KG1 (cell line): ENCODE results near the gene FRMPD1.
"Not testable (repeated sequence)": the region's sequence is repeated elsewhere in the genome, so short reads cannot be mapped to it uniquely, and the experiment has no call there.

Source experiments
- DNase-seq: peaks from one replicate; lab custom pipeline; 2025; lab: John Stamatoyannopoulos, UW

FRMPD1 gene

DNA sequence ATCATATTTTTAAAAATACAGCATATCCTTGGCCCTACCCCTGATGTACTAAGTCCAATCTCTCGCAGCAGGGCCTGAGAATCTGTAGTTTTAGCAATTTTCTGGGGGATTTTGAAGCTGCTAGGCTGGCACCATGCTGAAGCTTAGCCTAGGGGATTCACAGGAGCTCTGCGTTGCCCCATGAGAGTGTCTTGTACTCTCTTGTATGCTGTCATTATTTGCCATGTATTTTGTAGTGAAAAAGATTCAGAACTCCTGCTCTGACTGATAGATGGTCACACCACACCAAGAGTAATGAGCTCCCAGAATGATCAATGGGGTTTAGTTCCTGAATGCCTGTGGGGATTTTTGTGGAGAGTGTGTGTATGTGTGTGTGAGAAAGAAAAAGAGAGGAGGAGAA lies 82.2 kb downstream of the FRMPD1 start:
- no peak for DNase-seq

- no peak for DNase-seq
Observed at GRCh38 chr9:37739222-37739621, 88.5 kb downstream of the FRMPD1 start.

- DNase-seq: no peak
Observed at GRCh38 chr9:37740128-37740527, 89.4 kb downstream of the FRMPD1 start.

DNA sequence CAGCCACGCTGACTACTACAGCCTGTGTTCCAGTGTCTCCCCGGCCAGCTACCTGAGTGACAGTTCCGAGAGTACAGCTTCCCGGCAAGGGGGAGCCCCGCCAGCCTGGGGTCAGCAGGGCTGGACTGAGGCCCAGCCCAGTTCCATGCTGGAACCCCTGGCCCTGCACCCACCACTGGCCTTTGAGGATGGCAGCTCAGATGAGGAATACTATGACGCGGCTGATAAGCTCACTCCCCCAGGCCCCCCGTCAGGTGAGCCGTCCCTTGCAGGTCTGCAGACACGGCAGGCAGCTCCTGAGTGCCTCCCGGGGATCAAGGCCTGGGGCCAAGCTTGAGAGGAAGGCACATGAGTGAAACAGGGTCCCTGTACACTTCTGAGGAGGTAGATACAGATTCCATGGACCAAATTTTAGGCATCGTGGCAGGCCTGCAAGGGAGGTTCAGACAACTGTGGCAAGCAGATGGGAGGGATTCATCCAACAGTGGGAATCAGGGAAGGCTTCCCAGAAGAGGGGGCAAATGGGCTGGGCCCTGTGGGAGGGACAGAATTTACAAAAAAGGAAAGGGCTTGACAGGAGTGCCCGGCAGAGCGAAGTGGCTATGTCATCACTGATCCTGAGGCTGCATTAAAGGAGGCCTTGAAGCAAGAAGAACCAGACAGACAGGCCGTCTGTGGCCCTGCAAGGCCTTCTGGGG lies 90.0 kb downstream of the FRMPD1 start:
- no peak for DNase-seq

DNA sequence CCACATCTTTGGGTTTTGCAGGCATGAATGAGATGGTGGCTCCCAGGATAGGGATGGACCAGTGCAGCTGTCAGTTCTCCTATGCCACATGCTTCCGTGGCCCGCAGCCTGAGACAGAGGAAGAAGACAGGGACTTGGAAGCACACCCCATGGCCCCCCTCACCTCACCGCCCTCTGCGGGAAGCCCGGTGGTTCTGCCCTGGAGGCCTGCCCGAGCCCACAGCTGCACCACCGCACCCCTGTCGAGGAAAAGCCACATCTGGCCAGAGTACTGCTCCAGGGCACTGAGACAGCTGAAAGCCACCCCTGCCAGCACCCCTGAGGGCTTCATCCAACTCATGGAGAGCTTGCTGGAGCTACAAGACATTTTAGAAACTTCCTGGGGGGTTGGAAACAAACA lies 95.2 kb downstream of the FRMPD1 start:
- no peak for DNase-seq

GRCh38 chr9:37746448-37747270 lies 95.9 kb downstream of the FRMPD1 start:
- no peak for DNase-seq

GRCh38 chr9:37747271-37747753 lies 96.6 kb downstream of the FRMPD1 start:
- peak; percentile 33 for DNase-seq

- no peak for DNase-seq
Observed at GRCh38 chr9:37749129-37749528, 98.4 kb downstream of the FRMPD1 start.

DNA sequence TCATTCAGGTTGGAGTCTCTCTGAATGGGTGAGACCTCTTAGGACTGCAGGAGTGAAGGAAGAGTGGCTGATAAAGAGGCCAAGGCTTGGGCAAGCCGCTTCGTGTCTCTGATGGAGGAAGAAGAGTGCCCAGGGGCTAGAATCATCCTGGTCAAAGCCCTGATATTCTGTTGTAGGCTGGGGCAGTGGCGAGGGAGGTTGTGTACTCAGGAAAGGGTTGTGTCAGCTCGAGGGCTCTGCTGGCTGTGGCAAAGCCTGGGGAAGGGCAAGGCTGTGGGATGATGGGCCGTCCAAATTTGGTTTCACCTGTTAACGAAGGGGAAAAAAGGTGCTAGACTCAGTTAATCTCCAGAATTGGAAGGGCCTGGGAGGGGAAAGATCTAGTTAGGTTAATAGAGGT lies 100.4 kb downstream of the FRMPD1 start:
- no peak for DNase-seq

- not testable (repeated sequence) for DNase-seq
Observed at GRCh38 chr9:37751704-37752103, 101.0 kb downstream of the FRMPD1 start.

- DNase-seq: not testable (repeated sequence)
Observed at GRCh38 chr9:37752112-37752511, 101.4 kb downstream of the FRMPD1 start.

- DNase-seq: no peak
Observed at GRCh38 chr9:37752642-37753488, 102.1 kb downstream of the FRMPD1 start.

GRCh38 chr9:37753489-37754190 lies 102.9 kb downstream of the FRMPD1 start, which contains the start of gene TRMT10B:
Gene TRMT10B (plus strand): TSS chr9:37753805. CDS start chr9:37761932, 8,127 bp downstream.
- peak; percentile 43 for DNase-seq

GRCh38 chr9:37758747-37759146 lies 108.0 kb downstream of the FRMPD1 start:
- DNase-seq: no peak

DNA sequence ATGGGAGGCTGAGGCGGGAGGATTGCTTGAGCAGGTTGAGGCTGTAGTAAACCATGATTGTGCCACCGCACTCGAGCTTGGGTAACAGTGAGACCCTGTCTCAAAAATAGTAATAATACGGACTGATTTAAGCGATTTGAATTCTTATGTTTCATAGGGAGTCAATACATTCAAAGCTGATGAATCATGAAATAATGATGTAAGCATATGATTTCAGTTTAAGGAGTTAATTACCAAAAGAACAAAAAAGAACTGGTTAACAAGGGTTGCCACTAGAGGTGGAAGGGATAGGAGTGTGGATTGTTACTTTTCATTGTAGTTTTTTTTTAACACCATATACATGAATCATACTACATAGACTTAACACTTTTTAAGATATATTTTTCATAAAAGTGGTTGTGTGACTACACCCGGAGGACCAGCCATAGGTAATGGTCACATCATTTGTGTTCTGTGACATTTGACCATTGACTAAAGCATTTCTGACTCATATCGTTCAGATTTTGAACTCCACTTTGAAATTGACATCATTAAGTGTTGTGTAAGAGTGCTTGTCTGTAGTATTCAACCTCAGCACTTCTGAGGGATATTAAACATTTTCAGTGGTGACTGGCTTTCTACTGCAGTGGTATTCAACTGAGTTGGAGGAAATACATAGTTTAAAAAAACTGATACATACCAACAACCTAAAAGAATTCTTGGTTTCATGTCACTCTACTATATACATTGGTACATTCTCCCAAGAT lies 109.8 kb downstream of the FRMPD1 start:
- no peak for DNase-seq

DNA sequence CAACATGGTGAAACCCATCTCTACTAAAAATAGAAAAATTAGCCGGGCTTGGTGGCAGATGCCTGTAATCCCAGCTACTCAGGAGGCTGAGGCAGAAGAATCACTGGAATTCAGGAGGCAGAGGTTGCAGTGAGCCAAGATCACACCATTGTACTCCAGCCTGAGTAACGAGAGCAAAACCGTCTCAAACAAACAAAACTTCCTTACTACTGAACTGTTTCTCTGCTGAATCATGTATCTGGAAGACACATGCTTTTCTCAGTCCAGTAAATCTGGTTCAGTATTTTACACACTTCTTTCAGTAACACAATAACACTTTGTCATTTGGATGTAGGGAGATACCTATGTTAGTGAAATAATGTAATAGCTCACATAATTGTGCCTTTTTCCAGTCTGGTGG lies 110.8 kb downstream of the FRMPD1 start:
- no peak for DNase-seq

- DNase-seq: not testable (repeated sequence)
Observed at GRCh38 chr9:37765263-37765662, 114.5 kb downstream of the FRMPD1 start.

GRCh38 chr9:37769306-37769705 lies 118.6 kb downstream of the FRMPD1 start:
- no peak for DNase-seq

DNA sequence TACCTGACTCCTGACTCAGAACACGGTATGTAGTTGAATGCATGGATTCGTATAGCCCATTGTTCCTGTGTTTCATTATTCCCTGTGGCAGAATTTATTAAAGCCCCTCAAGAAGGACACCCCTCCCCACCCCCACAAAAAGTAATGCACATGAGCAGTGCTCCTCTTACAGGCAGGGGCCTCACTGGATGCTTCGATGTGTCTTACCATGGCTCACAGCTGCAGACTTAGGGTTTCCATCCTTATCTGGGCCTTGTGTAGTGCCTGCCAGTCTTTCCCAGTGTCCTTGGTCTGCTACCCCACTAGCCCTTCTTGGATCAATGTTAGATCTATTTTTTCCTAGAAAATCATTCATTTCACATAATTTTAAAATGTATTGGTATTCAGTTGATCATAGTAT lies 119.2 kb downstream of the FRMPD1 start:
- no peak for DNase-seq

DNA sequence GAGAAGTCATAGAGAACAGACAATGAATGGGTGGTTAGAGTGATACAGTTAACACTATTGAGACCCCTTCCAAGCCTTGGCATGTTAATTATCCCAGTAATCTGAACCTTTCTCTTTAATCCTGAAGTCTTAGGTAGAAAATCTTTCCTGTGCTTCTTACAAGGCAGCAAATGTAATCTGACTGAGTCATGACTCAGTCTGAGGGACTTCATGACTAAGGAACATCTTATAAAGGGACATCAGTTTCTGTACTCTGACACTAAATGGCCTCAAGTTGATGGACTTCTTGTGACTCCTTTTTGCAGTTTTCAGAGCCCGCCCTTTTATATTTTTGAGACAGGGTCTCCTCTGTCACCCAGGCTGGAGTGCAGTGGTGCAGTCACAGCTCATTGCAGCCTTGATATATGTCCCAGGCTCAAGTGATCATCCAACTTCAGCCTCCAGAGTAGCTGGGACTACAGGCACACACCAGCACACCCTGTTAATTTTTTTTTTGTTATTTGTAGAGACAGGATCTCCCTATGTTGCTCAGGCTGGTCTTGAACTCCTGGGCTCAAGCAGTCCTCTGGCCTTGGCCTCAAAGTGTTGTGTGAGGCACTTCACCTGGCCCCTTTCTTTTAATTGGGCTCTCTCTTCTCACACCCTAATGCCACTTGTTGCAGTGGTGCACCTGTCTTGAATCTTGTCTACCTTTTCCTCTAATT lies 124.6 kb downstream of the FRMPD1 start:
- no peak for DNase-seq
